ENCODE measurements around the gene TMEM131.
A peak's percentile ranks its signal among the peaks of the same experiment; 100 is the strongest.
"Not testable (repeated sequence)": the region's sequence is repeated elsewhere in the genome, so short reads cannot be mapped to it uniquely, and the experiment has no call there.

TMEM131 gene, protein sequence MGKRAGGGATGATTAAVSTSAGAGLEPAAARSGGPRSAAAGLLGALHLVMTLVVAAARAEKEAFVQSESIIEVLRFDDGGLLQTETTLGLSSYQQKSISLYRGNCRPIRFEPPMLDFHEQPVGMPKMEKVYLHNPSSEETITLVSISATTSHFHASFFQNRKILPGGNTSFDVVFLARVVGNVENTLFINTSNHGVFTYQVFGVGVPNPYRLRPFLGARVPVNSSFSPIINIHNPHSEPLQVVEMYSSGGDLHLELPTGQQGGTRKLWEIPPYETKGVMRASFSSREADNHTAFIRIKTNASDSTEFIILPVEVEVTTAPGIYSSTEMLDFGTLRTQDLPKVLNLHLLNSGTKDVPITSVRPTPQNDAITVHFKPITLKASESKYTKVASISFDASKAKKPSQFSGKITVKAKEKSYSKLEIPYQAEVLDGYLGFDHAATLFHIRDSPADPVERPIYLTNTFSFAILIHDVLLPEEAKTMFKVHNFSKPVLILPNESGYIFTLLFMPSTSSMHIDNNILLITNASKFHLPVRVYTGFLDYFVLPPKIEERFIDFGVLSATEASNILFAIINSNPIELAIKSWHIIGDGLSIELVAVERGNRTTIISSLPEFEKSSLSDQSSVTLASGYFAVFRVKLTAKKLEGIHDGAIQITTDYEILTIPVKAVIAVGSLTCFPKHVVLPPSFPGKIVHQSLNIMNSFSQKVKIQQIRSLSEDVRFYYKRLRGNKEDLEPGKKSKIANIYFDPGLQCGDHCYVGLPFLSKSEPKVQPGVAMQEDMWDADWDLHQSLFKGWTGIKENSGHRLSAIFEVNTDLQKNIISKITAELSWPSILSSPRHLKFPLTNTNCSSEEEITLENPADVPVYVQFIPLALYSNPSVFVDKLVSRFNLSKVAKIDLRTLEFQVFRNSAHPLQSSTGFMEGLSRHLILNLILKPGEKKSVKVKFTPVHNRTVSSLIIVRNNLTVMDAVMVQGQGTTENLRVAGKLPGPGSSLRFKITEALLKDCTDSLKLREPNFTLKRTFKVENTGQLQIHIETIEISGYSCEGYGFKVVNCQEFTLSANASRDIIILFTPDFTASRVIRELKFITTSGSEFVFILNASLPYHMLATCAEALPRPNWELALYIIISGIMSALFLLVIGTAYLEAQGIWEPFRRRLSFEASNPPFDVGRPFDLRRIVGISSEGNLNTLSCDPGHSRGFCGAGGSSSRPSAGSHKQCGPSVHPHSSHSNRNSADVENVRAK (N-terminal part only)

GRCh38 chr2:97995734-97996624, at the start of gene TMEM131:
Gene TMEM131, minus strand, starts transcription at chr2:97995948. Its CDS starts 286 bp downstream, at chr2:97995662.
- peak; percentile 95 for DNase-seq

DNA sequence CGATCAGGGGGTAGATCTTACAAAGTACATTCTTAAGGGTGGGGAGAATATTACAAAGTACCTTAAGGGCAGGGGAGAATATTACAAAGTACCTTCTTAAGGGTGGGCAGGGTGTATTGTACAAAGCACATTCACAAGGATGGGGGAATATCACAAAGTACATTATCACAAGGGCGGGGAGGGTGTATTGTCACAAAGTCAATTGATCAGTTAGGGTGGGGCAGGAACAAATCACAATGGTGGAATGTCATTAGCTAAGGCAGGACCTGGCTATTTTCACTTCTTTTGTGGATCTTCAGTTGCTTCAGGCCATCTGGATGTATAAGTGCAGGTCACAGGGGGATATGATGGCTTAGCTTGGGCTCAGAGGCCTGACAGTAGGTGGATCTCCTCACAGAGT, 49.0 kb upstream of the TMEM131 start:
- DNase-seq, result not testable (repeated sequence)

DNA sequence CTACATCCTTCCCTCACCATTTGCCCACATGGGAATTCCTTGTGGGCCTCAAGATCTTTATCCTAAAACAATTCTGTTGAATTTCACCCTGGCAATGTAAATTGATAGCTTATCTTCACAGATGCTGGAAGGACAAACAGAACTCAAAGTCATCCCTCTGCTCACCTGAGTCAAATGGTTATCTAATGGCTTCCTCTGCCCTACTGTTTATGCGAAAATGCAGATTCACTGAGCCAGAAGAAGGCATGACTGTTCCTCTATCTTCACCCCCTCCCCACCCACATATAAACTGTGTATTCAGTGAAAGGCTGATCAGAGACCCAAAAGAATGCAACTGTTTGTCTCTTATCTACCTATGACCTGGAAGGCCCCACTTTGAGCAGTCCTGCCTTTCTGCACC, 47.4 kb upstream of the TMEM131 start:
- DNase-seq, result no peak

DNA sequence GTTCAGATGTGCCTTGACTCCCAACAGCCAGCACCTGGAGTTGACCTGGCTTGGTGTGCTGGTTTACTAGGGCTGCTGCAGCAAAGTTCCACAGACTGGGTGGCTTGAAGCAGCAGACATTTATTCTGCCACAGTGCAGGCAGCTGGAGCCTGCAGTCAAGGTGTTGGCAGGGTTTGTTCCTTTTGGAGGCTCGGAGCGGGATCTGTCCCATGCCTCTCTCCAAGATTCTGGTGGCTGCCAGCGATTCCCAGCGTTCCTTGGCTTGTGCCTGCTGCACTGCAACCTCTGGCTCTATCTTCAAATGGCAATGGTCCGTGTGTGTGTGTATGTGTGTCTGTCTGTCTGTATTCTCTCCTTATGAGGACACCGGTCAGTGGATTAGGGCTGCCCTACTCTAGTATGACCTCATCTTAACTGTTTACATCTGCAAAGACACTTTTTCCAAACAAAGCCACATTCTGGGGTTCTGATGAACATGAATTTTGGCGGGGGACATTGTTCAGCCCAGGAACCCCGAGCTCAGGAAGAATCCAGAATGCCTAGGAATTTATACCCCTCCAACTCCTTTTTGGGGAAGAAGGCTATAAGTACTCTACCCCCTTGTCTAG, 44.7 kb upstream of the TMEM131 start:
- DNase-seq, result no peak

DNA sequence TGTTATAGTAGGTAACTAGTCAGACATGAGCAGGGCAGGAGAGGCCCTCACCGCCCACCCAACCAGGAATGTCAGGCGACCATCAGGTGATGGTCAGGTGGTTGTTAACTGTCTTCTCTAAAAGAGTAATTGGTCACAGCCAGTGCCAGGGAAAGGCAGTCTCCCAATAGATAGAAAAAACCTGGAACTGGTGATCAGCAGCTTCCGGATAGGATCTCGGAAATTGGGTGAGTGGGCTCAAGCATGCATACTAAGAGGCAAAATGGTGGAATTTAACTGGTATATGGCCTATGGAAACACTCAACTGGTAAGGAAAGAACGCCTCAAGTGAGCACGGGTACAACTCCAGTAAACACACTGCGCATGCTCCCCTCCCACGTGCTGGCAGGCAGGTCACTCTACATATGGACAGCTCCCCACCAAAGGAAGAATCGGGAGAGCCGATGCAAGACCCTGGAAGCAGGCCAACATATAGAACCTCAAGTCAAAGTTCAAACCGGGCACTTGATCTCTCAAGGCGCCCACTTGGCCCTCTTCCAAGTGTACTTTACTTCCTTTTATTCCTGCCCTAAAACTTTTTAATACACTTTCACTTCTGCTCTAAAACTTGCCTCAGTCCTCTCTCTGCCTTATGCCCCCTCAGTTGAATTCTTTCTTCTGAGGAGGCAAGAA, 43.5 kb upstream of the TMEM131 start:
- no peak for DNase-seq

DNA sequence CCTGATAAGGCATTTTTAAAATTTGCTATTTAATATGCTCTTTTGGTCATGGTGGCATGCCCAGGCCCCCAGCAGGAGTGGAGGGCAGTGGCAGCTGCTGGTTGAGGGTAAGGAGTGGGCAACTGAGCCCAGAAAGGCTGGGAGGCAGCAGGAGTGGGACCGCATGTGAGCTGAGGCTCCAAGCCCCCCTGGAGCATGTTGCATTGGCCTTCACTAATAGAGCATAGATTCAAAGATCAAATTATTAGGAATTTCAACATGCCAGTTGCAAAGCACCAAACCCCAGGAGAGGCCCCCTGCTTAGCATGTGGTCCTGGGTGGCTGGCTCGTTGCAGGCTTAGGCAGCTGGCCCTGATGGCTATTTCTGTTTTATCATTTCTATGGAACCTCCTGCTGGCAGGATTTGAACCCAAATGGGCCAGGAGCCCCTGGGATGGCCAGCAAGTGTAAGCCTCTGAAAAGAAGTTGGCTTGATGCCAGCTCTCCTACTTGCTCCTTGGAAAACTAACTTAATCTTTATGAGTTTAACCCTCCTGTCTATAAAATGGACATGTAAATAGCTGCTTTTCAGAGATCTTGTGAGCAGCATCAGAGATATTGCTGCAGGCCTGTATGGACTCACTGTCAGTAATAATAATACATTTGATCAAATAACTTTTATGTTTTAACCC, 42.1 kb upstream of the TMEM131 start:
- no peak for DNase-seq

DNA sequence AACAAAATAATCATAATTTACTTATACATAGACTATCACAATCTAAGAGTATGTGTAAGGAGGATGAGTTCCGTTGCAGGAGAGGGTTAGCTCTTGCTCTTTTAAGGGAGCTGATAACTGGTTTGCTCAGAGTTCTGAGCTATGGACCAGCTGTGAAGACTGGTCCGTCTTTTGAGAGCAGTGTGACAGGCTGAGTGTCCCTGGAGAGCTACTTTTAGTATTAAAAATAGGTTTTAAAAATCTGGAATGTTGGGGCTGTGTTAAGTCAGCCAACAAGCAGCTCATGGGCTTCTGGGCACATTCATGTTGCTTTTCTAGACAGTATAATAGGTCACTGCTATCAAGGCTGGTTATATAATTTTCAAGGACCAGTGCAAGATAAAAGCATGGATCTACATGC, 41.5 kb upstream of the TMEM131 start:
- no peak for DNase-seq

- no peak for DNase-seq
Measured at GRCh38 chr2:98036349-98037000, 40.7 kb upstream of the TMEM131 start.

DNA sequence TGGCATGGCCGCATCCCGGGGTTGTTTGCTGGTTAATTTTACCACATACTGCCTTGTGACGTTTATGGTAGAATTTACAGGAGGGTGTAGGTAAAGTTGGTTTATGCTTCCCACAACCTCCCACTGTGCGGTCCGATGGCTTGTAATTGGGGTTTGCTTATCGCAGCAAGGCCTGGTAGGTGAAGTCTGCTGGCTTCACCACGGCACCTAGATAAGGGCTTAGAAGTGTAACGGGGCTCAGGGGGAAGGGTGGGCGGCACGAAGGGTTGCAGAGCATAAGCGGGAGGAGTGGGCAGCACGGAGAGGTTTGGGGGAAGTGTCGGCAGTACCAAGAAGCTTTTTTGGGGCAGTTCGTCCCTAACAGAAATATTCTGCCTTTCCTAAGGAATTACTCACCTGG, 39.0 kb upstream of the TMEM131 start:
- DNase-seq, result no peak

- DNase-seq, result no peak
Measured at GRCh38 chr2:98032086-98032485, 36.3 kb upstream of the TMEM131 start.

DNA sequence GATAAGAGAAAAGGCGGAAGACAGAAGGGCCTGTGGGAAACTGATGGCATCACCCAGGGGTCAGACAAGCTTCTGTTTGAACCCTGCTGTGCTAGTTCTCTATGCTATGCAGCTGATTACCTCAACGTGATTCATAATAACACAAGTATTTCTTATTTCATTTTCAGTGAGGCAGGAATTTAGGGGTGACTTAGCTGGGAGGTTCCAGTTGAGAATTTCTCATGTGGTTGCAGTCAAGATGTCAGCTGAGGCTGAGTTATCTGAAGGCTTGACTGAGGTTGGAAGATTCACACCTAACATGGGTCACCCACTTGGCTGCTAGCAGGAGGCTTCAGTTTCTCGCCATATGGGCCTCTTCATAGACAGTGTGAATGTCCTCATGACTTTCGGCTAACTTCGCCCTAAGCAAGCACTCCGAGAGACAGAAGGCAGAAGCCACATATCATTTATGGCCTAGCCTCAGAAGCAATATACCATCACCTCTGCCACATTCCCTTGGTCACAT, 34.0 kb upstream of the TMEM131 start:
- DNase-seq, result peak; percentile 23

DNA sequence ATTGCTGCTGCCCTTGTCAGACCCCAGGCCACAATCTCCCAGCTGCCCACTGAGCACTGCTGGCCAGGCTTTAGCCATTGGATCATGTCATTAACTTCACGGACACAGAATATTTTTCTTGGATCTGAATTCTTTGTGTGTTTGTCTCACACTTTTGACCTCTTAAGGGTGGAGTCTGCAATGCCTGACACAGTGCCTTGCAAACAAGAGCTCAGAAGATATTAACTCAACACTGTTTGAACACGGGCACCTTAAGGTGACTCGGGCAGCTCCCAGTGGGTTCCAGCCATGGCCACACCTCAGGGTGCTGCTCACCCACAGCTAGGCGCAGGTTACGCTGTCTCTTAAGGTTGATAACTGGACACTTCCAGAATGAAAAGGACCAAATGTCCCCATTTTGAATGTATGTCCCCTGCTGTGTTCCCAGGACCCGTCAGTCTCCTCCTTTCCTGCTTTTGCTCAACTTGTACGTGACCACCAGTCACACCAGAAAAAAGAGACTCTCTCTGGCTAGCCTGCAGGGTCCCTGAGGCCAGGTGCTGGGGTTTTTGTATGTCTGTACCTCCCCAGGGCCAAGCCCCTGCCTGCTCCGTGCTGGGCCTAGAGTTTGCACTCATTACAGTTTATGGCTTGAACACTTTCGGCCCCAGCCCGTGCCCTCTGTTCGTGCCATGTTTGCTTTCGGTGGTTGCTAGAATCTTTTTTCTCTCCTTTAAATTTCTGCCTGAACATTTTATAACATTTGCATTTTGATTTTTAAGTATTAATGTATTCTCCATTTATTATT, 33.4 kb upstream of the TMEM131 start:
- no peak for DNase-seq

GRCh38 chr2:98028101-98028561, 32.4 kb upstream of the TMEM131 start:
- peak; percentile 70 for DNase-seq

DNA sequence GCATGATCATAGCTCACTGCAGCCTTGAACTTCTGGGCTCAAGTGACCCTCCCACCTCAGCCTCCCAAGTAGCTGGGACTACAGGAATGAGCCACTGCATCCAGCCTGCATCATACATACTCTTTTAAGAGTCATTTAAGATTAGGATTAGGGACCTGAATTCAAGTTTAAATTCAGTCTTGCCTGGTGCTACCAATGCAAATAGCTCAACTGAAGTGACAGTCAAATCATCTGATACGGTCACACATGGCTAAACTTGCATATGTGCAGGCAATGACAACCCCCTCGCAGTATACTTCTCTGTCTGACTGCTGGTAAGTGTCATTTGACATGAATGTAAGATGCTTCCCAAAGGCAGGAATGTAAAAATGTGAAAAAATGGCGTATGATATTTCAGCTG, 31.8 kb upstream of the TMEM131 start:
- no peak for DNase-seq

GRCh38 chr2:98026927-98027522, 31.3 kb upstream of the TMEM131 start:
- no peak for DNase-seq

DNA sequence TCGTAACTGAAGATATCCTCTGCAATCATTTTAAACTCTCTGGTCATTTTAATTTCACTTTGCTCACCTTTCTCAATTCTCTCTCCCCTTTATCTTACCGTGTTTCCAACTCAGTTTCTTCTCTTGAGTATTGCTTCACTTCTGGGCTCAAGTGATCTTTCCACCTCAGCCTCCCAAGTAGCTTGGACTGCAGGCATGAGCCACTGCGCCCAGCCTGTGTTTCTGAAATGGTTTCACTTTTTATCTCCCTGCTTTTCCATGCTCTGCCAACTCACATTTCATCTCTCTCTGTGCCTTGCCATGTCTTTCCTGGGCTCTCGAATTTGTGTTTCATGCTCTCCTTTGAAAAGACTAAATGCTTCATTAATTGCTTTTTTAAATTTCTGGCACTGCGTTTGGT, 30.5 kb upstream of the TMEM131 start:
- no peak for DNase-seq

- DNase-seq, result no peak
Measured at GRCh38 chr2:98025481-98026037, 29.8 kb upstream of the TMEM131 start.

- DNase-seq, result not testable (repeated sequence)
Measured at GRCh38 chr2:98022067-98022466, 26.3 kb upstream of the TMEM131 start.
